Brain microvascular endothelial cell (primary cell): Measurements from ENCODE around the gene IST1.
"Not testable (repeated sequence)": the region's sequence is repeated elsewhere in the genome, so short reads cannot be mapped to it uniquely, and the experiment has no call there.

Source experiments
- DNase-seq: peaks from one replicate; pipeline ENCODE4 v3.0.0-alpha.2; 2020
- H3K27ac ChIP-seq: fragments of 250-450 bp; sonication (Bioruptor Pico); 2 replicates; pipeline ENCODE4 v1.5.1; 2020; ENCODE audit warnings: mild to moderate bottlenecking, moderate library complexity
- H3K27me3 ChIP-seq: fragments of 250-450 bp; sonication (Bioruptor Pico); replicated peaks from 2 replicates; pipeline ENCODE4 v1.5.1; 2020; ENCODE audit warnings: mild to moderate bottlenecking
- H3K36me3 ChIP-seq: fragments of 250-450 bp; sonication (Bioruptor Pico); replicated peaks from 2 replicates; pipeline ENCODE4 v1.5.1; 2020; ENCODE audit warnings: mild to moderate bottlenecking
- H3K4me3 ChIP-seq: 2 replicates; pipeline ENCODE4 v1.5.1; 2011; ENCODE audit warnings: low read depth, mild to moderate bottlenecking, control low read depth, low read length, moderate library complexity
- in situ Hi-C: cut with HindIII; loops from 2 replicates; pipeline ENCODE4 v1.10.0; 2017; ENCODE audit warnings: low sequenced_read_pairs, low pct_ligation_motif_present
- TF ChIP-seq, protein P1 (sequence below): IDR thresholded peaks from 2 replicates; pipeline ENCODE4 v1.5.1; 2011; ENCODE audit warnings: low read depth, mild to moderate bottlenecking, moderate library complexity, low read length, control low read depth, inconsistent platforms; ENCODE audit errors: missing control alignments

IST1 gene

DNA sequence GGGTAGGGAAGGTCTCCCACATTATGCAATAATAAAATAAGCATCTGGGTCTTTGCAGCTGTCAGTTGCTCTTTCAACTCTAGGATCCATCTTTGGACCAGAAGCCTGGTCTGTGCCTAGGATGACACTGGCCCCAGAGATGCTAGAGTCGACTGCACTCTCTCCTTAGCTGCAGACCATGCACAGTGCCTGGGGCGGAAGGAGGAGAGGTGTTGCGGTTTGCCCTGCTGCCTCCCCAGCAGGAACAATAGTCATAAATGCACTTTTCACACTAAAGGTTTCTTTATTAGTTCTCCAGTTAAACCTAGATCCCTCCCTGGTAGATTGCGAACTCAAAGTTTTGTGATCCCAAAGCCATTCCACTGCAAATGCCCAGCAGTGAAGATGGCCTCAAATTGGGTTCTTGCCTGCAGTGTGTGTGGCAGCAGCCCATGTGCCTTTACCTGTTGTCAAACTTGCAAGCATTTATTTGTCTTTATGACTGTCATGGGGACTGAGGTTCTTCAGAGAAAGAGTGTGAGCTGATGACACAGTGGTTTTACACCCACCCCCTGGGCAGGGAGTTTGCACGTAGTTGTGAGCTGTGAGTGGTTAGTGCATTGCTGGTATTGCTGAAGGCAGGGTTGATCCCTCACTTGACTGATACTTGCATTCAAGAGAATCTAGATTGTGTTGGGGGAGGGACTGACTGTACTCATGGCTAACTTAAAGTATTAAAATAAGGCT lies 39.2 kb upstream of the IST1 start:
- no peak overlapping the region for H3K27ac ChIP-seq
- TF ChIP-seq, protein P1, sequence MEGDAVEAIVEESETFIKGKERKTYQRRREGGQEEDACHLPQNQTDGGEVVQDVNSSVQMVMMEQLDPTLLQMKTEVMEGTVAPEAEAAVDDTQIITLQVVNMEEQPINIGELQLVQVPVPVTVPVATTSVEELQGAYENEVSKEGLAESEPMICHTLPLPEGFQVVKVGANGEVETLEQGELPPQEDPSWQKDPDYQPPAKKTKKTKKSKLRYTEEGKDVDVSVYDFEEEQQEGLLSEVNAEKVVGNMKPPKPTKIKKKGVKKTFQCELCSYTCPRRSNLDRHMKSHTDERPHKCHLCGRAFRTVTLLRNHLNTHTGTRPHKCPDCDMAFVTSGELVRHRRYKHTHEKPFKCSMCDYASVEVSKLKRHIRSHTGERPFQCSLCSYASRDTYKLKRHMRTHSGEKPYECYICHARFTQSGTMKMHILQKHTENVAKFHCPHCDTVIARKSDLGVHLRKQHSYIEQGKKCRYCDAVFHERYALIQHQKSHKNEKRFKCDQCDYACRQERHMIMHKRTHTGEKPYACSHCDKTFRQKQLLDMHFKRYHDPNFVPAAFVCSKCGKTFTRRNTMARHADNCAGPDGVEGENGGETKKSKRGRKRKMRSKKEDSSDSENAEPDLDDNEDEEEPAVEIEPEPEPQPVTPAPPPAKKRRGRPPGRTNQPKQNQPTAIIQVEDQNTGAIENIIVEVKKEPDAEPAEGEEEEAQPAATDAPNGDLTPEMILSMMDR: no peak
- no peak for DNase-seq
- H3K27me3 ChIP-seq: no peaks in the 10 kb centered on the region
- no peak overlapping the region for H3K4me3 ChIP-seq
- in situ Hi-C loops: no loop called here
- peaks cover 5% of the 10 kb centered on the region for H3K36me3 ChIP-seq

DNA sequence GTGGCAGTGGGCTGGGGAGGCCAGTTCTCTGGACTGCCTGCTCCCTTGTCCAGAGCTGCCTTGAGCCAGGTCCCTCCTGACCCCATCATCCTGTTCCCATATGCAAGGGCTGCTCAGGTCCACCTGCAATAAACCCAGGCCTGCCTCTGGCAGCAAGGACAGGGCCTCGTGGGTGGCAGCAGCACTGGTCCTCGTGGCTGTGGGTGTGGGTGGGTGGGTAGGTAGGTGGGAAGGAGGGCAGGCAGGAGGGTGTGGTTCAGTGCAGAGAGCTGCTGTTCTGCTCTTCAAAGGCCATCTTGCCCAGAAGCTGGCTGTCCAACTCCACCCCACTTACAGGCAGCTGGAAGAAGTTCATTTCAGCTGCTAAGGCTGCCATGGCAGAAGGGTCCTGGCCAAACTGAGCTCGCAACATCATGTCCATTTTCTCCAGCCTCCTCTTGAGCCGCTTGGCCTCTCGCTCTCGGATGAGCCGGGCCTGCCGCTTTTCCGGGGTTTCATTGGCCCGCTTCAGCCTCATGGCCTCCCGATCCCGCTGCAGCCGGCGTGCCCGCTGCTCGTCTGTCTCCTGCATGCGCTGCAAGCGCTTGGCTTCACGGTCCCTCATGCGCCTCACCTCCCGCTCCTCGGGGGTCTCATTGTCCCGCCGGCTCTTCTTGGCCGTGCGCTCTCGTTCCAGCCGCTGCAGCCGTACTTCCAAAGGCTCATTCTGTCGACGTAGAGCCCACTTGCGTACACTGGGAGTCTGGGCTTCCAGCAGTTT lies 35.4 kb upstream of the IST1 start:
- in situ Hi-C loops: no loop called here
- no peaks in the 10 kb centered on the region for H3K27me3 ChIP-seq
- no peak overlapping the region for H3K27ac ChIP-seq
- TF ChIP-seq, protein P1: no peak
- DNase-seq: no peak
- H3K4me3 ChIP-seq: no peak overlapping the region
- peaks cover 15% of the 10 kb centered on the region for H3K36me3 ChIP-seq

DNA sequence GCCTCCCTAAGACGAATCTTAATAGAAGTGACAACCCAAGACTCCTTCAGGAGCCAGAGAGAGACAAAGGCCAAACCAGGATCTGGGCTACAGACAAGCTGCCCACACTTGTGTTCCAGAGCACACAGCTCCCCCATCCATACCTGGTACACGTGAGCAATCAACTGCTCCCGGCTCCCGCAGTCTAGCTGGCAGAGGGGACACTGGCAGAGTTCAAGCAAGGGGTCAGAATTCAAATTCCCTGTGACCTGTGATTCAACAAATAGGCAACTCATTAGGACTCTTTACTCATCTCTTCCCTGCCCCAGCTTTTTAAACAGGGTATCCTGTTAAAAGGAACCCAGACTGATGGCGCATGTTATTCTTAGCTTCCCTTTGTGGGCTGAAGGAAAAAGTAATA lies 31.3 kb upstream of the IST1 start:
- Histone ChIP-seq H3K4me3 (no peak overlapping the region), H3K27me3 (no peaks in the 10 kb centered on the region), H3K27ac (no peak overlapping the region), H3K36me3 (peaks cover 15% of the 10 kb centered on the region)
- no peak for DNase-seq
- in situ Hi-C loops: no loop called here
- TF ChIP-seq, protein P1: no peak

DNA sequence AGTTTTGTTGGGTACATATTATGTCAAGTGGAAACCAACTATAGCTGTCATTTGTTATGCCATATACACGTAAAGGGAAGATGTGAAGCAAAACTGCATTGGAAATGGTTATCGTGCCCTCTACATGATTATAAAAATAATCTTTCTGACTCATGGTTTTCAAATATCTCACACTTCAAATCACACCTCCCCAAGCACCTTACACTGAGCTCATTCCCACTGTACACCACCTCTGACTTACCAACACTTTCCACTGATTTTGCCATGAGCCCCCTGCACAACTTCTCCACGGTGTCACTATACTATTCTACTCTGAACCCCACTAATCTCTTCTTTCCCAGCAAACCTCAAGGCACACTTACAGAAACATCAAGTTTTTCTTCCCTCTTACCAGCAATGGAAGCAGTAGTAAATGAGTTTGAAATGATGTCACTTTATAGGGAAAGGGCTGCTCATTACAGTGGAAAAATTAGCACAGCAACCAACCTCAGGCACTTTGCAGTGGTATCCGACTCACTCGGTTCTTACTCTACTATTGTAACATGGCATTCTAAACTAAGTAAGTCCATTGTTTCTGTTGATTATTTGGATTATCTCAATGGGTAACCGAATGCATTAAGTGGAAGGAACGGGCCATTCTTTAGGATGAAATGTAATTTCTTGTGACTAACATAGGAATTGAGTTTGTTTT lies 30.0 kb upstream of the IST1 start:
- H3K27me3 ChIP-seq: no peaks in the 10 kb centered on the region
- H3K36me3 ChIP-seq: peaks cover 15% of the 10 kb centered on the region
- TF ChIP-seq, protein P1: no peak
- in situ Hi-C loops: no loop called here
- no peak overlapping the region for H3K27ac ChIP-seq
- H3K4me3 ChIP-seq: no peak overlapping the region
- DNase-seq: no peak

DNA sequence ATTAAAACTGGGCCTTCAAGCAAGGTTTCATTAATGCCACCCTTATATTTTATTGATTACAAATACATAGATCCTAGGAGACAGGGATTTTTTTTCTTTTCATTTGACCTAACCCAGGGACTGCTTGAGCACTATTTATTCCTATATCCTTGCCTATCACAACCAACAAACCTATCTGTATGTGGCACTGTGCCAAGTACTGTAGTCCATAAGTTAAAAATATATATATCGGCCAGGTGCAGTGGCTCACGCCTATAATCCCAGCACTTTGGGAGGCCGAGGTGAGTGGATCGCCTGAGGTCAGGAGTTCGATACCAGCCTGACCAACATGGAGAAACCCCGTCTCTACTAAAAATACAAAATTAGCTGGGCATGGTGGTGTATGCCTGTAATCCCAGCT lies 28.2 kb upstream of the IST1 start:
- H3K4me3 ChIP-seq, DNase-seq, H3K27me3 ChIP-seq, H3K27ac ChIP-seq, H3K36me3 ChIP-seq, in situ Hi-C loops: not testable (repeated sequence)

DNA sequence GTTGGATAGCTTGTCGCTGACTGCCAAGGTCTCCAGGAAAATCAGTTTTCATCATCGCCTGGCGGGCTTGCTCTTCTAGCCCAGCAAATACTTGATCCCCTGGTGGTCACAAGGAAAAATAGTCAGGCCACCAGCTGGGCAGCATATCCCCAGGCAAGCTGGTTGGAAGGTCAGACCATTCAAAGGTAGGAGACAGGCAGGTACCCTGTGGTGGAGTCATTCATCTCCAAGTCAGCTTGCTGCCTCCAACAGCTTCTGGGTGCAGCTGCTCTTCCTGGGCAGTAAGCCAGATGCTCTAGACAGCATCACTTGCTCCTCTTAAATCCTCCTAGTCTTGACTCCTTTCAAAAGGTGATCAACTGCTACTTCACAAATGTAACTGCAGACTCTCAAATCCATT lies 27.4 kb upstream of the IST1 start:
- peaks cover 4% of the 10 kb centered on the region for H3K36me3 ChIP-seq
- in situ Hi-C loops: no loop called here
- H3K27ac ChIP-seq: no peak overlapping the region
- no peaks in the 10 kb centered on the region for H3K27me3 ChIP-seq
- no peak overlapping the region for H3K4me3 ChIP-seq
- TF ChIP-seq, protein P1: peak; percentile 28
- no peak for DNase-seq
